Testis (tissue), 3 donors: ENCODE data around the gene FAM199X. TPM values are rescaled to one million over a fixed set of nuclear protein-coding genes. Genes with fewer than 3 reads are reported as not detected.

ENCODE experiments used
- DNase-seq: peaks from one replicate; pipeline ENCODE4 v3.0.0-alpha.2; 2019
- H3K27ac ChIP-seq, 2 donors: fragments of 200-600 bp; sonication (generic); one replicate each; pipeline ENCODE4 v1.5.1; 2019
- H3K27me3 ChIP-seq: fragments of 200-600 bp; sonication (generic); one replicate; pipeline ENCODE4 v1.5.1; 2019
- H3K36me3 ChIP-seq: fragments of 200-600 bp; sonication (generic); one replicate; pipeline ENCODE4 v1.5.1; 2017; ENCODE audit warnings: low read depth; ENCODE audit errors: missing control alignments
- H3K4me1 ChIP-seq: fragments of 200-600 bp; sonication (generic); one replicate; pipeline ENCODE4 v1.5.1; 2019
- H3K4me3 ChIP-seq, 2 donors: fragments of 200-600 bp; sonication (generic); one replicate each; pipeline ENCODE4 v1.5.1; 2017 to 2019
- H3K9me3 ChIP-seq: fragments of 200-600 bp; sonication (generic); one replicate; pipeline ENCODE4 v1.5.1; 2017
- CTCF ChIP-seq, 3 experiments: fragments of 450-650 bp in 2 of 3; fragments of 200-600 bp in 1 of 3; sonication (generic) in 1 of 3; IDR thresholded peaks; one replicate each; pipeline ENCODE4 v1.5.1; 2016 to 2019; ENCODE audit warnings: antibody characterized with exemption in 3 of 3, mild to moderate bottlenecking in 2 of 3, moderate library complexity in 1 of 3
- POLR2A ChIP-seq: fragments of 450-650 bp; IDR thresholded peaks from one replicate; pipeline ENCODE4 v1.6.1; 2017; ENCODE audit warnings: antibody characterized with exemption, mild to moderate bottlenecking, moderate library complexity
- WGBS, 2 donors: methylation state at CpG; one replicate each; pipeline ENCODE4 v1.1.5; 2018; 5-methylcytosine and 5-hydroxymethylcytosine counted together
- intact Hi-C: fragments of 100-400 bp; cut with DNase I; formaldehyde crosslinking; loops from one replicate; pipeline ENCODE4 v1.15.1; 2023; ENCODE audit warnings: low total_unique reads
- polyA plus RNA-seq: library from polyadenylated mRNA; stranded (reverse); fragments of 350-450 nt; fragmentation: Illumina TruSeq; extraction: RNeasy Lipid Tissue Mini Kit (QIAGEN cat#74804); gene quantifications from one replicate; pipeline ENCODE4 v1.2.3, GENCODE V29; 2014; ENCODE audit warnings: low read depth, low replicate concordance; ENCODE audit not compliant: insufficient read depth
- total RNA-seq, 2 donors: library from RNA; depleted of rRNA; stranded (reverse); fragments of >200 nt; gene quantifications; one replicate each; pipeline ENCODE4 v1.2.3, GENCODE V29; 2016

FAM199X gene
- total and polyA plus RNA-seq, 3 donors from 2014 or later, result 20.9 to 35.6 (median 33.8) TPM

DNA sequence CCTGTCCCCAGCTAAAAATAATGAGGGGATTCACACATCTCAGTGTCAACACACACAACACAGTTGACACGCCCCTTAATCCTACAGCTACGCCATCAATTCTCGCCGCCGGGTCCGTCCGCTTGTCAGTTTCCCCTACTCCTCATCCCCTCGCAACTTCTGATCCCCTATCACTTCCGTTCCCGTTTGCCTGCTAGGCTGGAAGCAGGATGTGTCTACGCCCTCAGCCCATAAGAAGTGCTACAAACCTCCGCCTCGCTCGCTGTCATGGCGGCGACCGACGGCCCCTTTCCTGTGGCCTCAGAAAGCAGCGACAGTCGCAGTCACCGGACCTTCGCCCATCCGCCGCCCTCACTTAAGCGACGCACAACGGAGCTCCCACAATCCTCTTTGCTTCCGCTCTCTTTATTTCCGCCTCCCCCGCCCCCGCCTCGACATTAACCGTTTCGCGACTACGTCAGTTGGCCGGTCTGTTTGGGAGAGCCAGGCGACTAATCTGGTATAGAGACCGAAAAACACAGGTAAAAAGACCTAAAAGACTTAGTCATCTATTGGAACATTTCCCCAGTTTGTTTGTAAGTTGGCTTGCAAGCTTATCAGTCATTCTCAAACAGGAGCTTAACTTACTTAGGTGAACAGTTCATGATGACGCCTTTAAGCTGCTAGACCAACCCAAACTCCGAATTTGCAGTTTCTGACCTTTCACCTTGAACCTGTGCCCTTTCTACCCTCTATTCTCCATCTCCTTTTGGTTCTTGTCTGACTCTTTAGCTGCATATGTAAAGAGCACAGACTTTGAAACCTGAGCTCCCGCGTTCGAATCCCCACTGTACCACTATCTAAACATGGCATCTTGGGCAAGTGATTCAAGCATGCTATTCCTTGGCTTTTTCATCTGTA is 9.4 kb upstream of the FAM199X start, which contains the start of gene SLC25A53:
TSS of gene SLC25A53 (minus strand) at position 380 of the 900 bp plus-strand sequence. CDS start 51,752 bp downstream, outside the sequence.
- Histone ChIP-seq H3K27ac (peak within 1 kb of the TSS; percentile 80 to 85), H3K27me3 (no peaks in the 10 kb centered on the region), H3K9me3 (no peaks in the 10 kb centered on the region), H3K4me3 (peak within 1 kb of the TSS; percentile 60 to 72), H3K36me3 (no peaks in the 10 kb centered on the region), H3K4me1 (no peaks in the 10 kb centered on the region)
- WGBS, 2 donors, result 0 to 1% methylated on average over 35 to 40 of the region's 44 CpGs
- intact Hi-C loops, result no loop called here
- TF ChIP-seq CTCF (IDR thresholded peaks at IDR 0.05), result peak in 1 of 3 experiments; percentile 12
- no peak for TF ChIP-seq POLR2A
- DNase-seq, result peak; percentile 80

DNA sequence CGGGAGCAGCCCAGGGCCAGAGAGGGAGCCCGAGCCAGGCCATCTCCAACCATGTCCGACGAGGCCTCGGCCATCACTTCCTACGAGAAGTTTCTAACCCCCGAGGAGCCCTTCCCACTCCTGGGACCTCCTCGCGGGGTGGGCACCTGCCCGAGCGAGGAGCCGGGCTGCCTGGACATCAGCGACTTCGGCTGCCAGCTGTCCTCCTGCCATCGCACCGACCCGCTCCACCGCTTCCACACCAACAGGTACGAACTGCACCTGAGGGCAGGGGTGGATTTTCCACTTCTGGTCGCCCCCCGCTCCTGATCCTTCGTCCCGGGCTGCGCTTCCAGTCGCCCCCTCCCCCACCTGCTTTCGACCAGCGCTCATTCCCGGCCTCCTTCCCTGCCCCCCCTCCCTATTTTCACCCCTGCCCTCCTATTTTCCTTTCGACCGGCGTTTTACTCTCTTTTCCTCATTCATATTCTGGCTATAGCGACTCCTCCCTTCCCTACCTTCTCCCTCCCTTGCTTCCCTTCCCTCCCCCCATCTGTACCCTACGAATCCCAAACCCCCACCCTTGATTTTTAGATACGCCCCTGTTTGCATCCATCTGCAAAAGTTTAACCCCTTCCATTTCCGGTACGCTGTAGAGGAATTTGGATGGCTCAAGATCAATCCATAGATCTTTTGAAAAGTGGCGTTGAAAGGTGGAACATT is 633 bp downstream of the FAM199X start:
- Histone ChIP-seq H3K4me3 (peak overlapping the region; percentile 62 to 76), H3K36me3 (no peaks in the 10 kb centered on the region), H3K9me3 (no peaks in the 10 kb centered on the region), H3K4me1 (peaks cover 2% of the 10 kb centered on the region), H3K27me3 (no peaks in the 10 kb centered on the region), H3K27ac (peak overlapping the region; percentile 76 to 82)
- intact Hi-C loops, result no loop called here
- peak; percentile 29 for DNase-seq
- 0 to 2% methylated on average over 10 to 34 of the region's 37 CpGs for WGBS, 2 donors
- no peak for TF ChIP-seq CTCF (IDR thresholded peaks at IDR 0.05)
- no peak for TF ChIP-seq POLR2A

- H3K4me1 ChIP-seq, result peaks cover 2% of the 10 kb centered on the region
- H3K27ac ChIP-seq, result no peak overlapping the region
- 0 to 7% methylated on average over 1 of the region's 1 CpG for WGBS, 2 donors
- intact Hi-C loops, result no loop called here
- H3K36me3 ChIP-seq, result no peaks in the 10 kb centered on the region
- no peaks in the 10 kb centered on the region for H3K27me3 ChIP-seq
- no peak overlapping the region for H3K4me3 ChIP-seq
- no peak for TF ChIP-seq CTCF (IDR thresholded peaks at IDR 0.05)
- no peak for TF ChIP-seq POLR2A
- no peak for DNase-seq
- no peaks in the 10 kb centered on the region for H3K9me3 ChIP-seq
These were observed 1.9 kb downstream of the FAM199X start for GRCh38 chrX:104168127-104168526.

- DNase-seq, result no peak
- WGBS, 2 donors, result 59 to 63% methylated on average over 6 of the region's 6 CpGs
These were observed 5.9 kb downstream of the FAM199X start for GRCh38 chrX:104172121-104172520.

More at GRCh38 chrX:104172121-104172520, 5.9 kb downstream of the FAM199X start:
- H3K27me3 ChIP-seq, result no peaks in the 10 kb centered on the region
- intact Hi-C loops, result no loop called here
- H3K4me1 ChIP-seq, result peaks cover 2% of the 10 kb centered on the region
- no peaks in the 10 kb centered on the region for H3K9me3 ChIP-seq
- H3K27ac ChIP-seq, result no peak overlapping the region
- no peak overlapping the region for H3K4me3 ChIP-seq
- H3K36me3 ChIP-seq, result no peaks in the 10 kb centered on the region
- no peak for TF ChIP-seq CTCF (IDR thresholded peaks at IDR 0.05)
- TF ChIP-seq POLR2A, result no peak
